Endodermal cell (in vitro differentiated cells): ENCODE data around the gene FBH1. TPM values are rescaled to one million over a fixed set of nuclear protein-coding genes. Genes with fewer than 3 reads are reported as not detected.

Experiments used
- DNase-seq: peaks from one replicate; pipeline ENCODE4 v3.0.0-alpha.2; 2017
- H3K27ac ChIP-seq: 2 replicates; pipeline ENCODE4 v1.5.1; 2013; ENCODE audit warnings: mild to moderate bottlenecking, low read depth, low read length, moderate library complexity
- H3K27me3 ChIP-seq: 2 replicates; pipeline ENCODE4 v1.6.1; 2013; ENCODE audit warnings: mild to moderate bottlenecking, low read length, moderate library complexity; ENCODE audit not compliant: insufficient read depth, control insufficient read depth, poor library complexity, severe bottlenecking
- H3K36me3 ChIP-seq: 2 replicates; pipeline ENCODE4 v1.7.0; 2013; ENCODE audit warnings: mild to moderate bottlenecking, low read length, moderate library complexity; ENCODE audit not compliant: control insufficient read depth, insufficient read depth
- H3K4me1 ChIP-seq: one replicate; pipeline ENCODE4 v1.7.0; 2013; ENCODE audit warnings: low read length; ENCODE audit not compliant: control insufficient read depth, insufficient read depth
- H3K4me3 ChIP-seq: 2 replicates; pipeline ENCODE4 v1.5.1; 2013; ENCODE audit warnings: mild to moderate bottlenecking, low read length, moderate library complexity
- H3K9ac ChIP-seq: 2 replicates; pipeline ENCODE4 v1.6.1; 2013; ENCODE audit warnings: mild to moderate bottlenecking, low read length, moderate library complexity; ENCODE audit not compliant: poor library complexity, severe bottlenecking; ENCODE audit errors: extremely low read depth
- H3K9me3 ChIP-seq: 2 replicates; pipeline ENCODE4 v1.6.1; 2013; ENCODE audit warnings: mild to moderate bottlenecking, low read length, moderate library complexity; ENCODE audit not compliant: control insufficient read depth
- H3K27ac Mint-ChIP-seq: 2 replicates; pipeline ENCODE4 v1.8.0; 2020; ENCODE audit warnings: mixed read lengths
- H3K27me3 Mint-ChIP-seq: 2 replicates; pipeline ENCODE4 v1.8.0; 2021; ENCODE audit warnings: mild to moderate bottlenecking, mixed read lengths; ENCODE audit not compliant: insufficient read depth
- H3K36me3 Mint-ChIP-seq: 2 replicates; pipeline ENCODE4 v1.8.0; 2020; ENCODE audit warnings: low read depth, mixed read lengths
- H3K4me1 Mint-ChIP-seq: 2 replicates; pipeline ENCODE4 v1.8.0; 2020; ENCODE audit warnings: mixed read lengths
- H3K4me3 Mint-ChIP-seq: 2 replicates; pipeline ENCODE4 v1.8.0; 2020; ENCODE audit warnings: mild to moderate bottlenecking, moderate library complexity, mixed read lengths
- H3K9me3 Mint-ChIP-seq: 2 replicates; pipeline ENCODE4 v1.8.0; 2020; ENCODE audit warnings: mild to moderate bottlenecking, mixed read lengths
- WGBS, 2 experiments: methylation state at CpG; one replicate each; pipeline versions ENCODE4 v1.1.5 to v1.1.7; 2013; ENCODE audit warnings: missing lambda C conversion rate in 2 of 2, mixed read lengths in 1 of 2; ENCODE audit not compliant: insufficient coverage in 1 of 2, insufficient read length in 1 of 2; 5-methylcytosine and 5-hydroxymethylcytosine counted together
- total RNA-seq, 2 donors: library from RNA; stranded (reverse); fragmentation: NEBNext Ultra II Directional in 1 of 2; extraction: Animal tissue kit (Norgen Biotek cat#: 25700) in 1 of 2; gene quantifications; 2 replicates in 1 of 2; 3 replicates in 1 of 2; pipeline ENCODE4 v1.2.1, GENCODE V29; 2021
- TF ChIP-seq, protein P1 (sequence below): fragments of 200-600 bp; sonication (generic); conservative IDR thresholded peaks from 2 replicates; pipeline ENCODE4 v1.5.0; 2021; ENCODE audit warnings: antibody characterized with exemption, mild to moderate bottlenecking

Gene FBH1
- total RNA-seq, 2 donors from 2014 or later: 61.1 to 71.6 TPM

DNA sequence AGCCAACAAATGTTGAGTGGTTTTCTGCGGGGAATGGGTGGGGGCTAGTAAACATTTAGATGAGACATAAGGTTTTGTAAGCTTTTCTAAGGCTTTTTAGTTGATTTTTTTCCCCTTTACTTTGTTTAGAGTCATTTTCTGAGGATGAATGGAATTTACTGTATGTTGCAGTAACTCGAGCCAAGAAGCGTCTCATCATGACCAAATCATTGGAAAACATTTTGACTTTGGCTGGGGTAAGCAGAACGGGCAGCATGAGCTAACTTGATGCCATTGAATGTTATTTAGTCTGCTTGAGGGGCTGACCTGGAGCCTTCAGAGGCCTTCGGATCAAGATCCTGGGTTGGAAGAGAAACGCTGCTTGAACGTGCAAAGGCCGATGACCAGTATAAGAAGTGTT, 37.3 kb downstream of the FBH1 start:
- no peak for DNase-seq
- Histone ChIP-seq H3K27me3 (no peaks in the 10 kb centered on the region), H3K27ac (no peak overlapping the region), H3K4me3 (no peak overlapping the region), H3K9ac (no peak overlapping the region), H3K36me3 (peaks cover 92% of the 10 kb centered on the region), H3K9me3 (no peaks in the 10 kb centered on the region), H3K4me1 (no peaks in the 10 kb centered on the region)
- Mint-ChIP-seq H3K4me1 (no peaks in the 10 kb centered on the region), H3K9me3 (no peaks in the 10 kb centered on the region), H3K4me3 (no peak overlapping the region), H3K27me3 (no peaks in the 10 kb centered on the region), H3K36me3 (peaks cover 90% of the 10 kb centered on the region), H3K27ac (no peak overlapping the region)
- TF ChIP-seq, protein P1, sequence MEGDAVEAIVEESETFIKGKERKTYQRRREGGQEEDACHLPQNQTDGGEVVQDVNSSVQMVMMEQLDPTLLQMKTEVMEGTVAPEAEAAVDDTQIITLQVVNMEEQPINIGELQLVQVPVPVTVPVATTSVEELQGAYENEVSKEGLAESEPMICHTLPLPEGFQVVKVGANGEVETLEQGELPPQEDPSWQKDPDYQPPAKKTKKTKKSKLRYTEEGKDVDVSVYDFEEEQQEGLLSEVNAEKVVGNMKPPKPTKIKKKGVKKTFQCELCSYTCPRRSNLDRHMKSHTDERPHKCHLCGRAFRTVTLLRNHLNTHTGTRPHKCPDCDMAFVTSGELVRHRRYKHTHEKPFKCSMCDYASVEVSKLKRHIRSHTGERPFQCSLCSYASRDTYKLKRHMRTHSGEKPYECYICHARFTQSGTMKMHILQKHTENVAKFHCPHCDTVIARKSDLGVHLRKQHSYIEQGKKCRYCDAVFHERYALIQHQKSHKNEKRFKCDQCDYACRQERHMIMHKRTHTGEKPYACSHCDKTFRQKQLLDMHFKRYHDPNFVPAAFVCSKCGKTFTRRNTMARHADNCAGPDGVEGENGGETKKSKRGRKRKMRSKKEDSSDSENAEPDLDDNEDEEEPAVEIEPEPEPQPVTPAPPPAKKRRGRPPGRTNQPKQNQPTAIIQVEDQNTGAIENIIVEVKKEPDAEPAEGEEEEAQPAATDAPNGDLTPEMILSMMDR: no peak
- 94 to 95% methylated on average over 7 to 8 of the region's 8 CpGs for WGBS, 2 experiments

DNA sequence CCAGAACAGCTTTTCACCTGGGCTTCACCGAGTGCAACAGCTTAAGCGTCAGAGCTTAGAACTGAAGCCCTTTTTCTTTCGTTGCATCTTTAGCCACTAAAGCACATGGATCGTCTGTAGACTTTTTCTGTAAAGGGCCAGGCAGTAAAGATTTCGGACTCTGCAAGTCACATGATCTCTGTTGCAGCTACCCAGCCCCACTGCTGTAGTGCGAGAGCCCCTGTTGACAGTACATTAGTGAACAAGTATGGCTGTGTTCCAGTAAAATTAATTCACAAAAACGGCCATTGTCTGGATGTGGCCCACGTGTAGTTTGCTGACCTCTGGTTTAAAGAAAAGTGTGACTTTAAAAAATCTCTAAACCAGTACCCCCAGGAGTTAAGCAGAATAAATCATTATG, 39.4 kb downstream of the FBH1 start:
- H3K4me1 ChIP-seq: no peaks in the 10 kb centered on the region
- H3K9ac ChIP-seq: no peak overlapping the region
- DNase-seq: no peak
- TF ChIP-seq, protein P1: no peak
- WGBS, 2 experiments: 87 to 89% methylated on average over 8 of the region's 8 CpGs
- no peaks in the 10 kb centered on the region for H3K9me3 Mint-ChIP-seq
- H3K27ac Mint-ChIP-seq: no peak overlapping the region
- H3K27me3 Mint-ChIP-seq: no peaks in the 10 kb centered on the region
- H3K4me3 Mint-ChIP-seq: no peak overlapping the region
- H3K36me3 Mint-ChIP-seq: peaks cover 87% of the 10 kb centered on the region
- H3K4me1 Mint-ChIP-seq: no peaks in the 10 kb centered on the region
- no peaks in the 10 kb centered on the region for H3K27me3 ChIP-seq
- H3K27ac ChIP-seq: no peak overlapping the region
- H3K36me3 ChIP-seq: peaks cover 84% of the 10 kb centered on the region
- H3K4me3 ChIP-seq: no peak overlapping the region
- no peaks in the 10 kb centered on the region for H3K9me3 ChIP-seq

DNA sequence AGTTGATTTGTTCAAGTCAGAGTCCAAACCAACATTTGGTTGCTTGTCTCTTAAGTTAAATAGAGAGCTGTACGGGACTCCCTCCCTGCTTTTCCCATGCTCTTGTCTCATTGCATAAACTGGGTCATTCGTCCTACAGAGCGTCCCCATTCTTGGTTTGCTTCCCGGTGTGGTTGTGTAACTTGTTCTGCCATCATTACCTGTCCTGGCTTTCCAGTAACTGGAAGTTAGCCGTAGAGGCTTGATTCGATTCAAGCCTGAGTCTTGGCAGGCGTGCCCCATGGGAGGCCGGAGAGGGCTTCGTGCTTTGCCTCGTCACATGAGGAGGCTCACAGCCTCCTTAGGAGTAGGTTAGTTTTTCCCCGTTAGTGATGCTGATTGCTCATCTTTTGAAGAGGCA, 40.2 kb downstream of the FBH1 start:
- Histone ChIP-seq H3K9me3 (no peaks in the 10 kb centered on the region), H3K36me3 (peaks cover 84% of the 10 kb centered on the region), H3K4me1 (no peaks in the 10 kb centered on the region), H3K27ac (no peak overlapping the region), H3K27me3 (no peaks in the 10 kb centered on the region), H3K9ac (no peak overlapping the region), H3K4me3 (no peak overlapping the region)
- no peaks in the 10 kb centered on the region for H3K27me3 Mint-ChIP-seq
- 85 to 90% methylated on average over 6 to 11 of the region's 11 CpGs for WGBS, 2 experiments
- no peaks in the 10 kb centered on the region for H3K9me3 Mint-ChIP-seq
- no peak for DNase-seq
- peaks cover 83% of the 10 kb centered on the region for H3K36me3 Mint-ChIP-seq
- H3K4me3 Mint-ChIP-seq: no peak overlapping the region
- TF ChIP-seq, protein P1: no peak
- H3K27ac Mint-ChIP-seq: no peak overlapping the region
- no peaks in the 10 kb centered on the region for H3K4me1 Mint-ChIP-seq
